ENCODE data around the gene FHIP1B.

DNA sequence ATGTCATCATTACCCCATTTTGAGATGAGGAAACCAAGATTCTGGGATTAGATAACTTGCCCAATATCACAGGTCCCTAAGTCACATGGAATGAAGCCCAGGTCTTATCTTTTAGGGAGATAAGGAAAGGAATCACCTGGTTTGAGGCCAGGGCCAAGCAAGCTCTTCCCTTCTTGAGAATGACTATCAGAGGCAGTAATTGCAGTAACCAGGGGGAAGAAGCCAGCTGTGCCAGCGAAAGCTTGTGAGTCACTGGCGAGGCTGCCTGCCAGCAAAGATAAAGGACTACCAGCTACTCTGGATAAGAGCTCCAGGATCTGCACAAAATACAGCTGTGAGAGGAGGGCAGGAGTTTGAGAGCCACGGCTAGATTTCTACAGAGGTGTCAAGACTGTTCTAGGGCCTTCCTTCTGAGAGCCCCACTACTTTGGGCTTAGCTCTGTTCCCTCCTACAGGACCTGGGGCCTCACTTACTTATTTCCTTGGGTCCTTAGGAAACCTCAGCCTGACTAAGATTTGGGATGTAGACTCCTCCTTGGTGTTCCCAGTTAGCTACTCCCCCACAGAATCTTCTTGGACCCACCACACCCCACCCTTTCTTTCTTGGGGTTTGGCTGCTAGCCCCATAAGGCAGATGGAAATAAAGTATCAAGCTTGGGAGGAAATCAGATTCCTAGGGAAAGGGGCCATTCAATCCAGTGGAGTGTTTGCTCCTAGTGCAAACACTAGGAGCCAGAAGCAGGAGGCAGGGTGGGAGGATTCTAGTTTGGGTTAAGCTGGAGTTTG lies 15.5 kb upstream of the FHIP1B start:
- TF ChIP-seq, protein P1, sequence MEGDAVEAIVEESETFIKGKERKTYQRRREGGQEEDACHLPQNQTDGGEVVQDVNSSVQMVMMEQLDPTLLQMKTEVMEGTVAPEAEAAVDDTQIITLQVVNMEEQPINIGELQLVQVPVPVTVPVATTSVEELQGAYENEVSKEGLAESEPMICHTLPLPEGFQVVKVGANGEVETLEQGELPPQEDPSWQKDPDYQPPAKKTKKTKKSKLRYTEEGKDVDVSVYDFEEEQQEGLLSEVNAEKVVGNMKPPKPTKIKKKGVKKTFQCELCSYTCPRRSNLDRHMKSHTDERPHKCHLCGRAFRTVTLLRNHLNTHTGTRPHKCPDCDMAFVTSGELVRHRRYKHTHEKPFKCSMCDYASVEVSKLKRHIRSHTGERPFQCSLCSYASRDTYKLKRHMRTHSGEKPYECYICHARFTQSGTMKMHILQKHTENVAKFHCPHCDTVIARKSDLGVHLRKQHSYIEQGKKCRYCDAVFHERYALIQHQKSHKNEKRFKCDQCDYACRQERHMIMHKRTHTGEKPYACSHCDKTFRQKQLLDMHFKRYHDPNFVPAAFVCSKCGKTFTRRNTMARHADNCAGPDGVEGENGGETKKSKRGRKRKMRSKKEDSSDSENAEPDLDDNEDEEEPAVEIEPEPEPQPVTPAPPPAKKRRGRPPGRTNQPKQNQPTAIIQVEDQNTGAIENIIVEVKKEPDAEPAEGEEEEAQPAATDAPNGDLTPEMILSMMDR (IDR thresholded peaks at IDR 0.05; ENCODE audit: poor library complexity, severe bottlenecking): no peak
- no peak for TF ChIP-seq EZH2 (IDR thresholded peaks at IDR 0.05; ENCODE audit: borderline replicate concordance, insufficient read depth, low read length, poor library complexity, severe bottlenecking)
- no peak for TF ChIP-seq TAF1 (IDR thresholded peaks at IDR 0.05; ENCODE audit: low read depth)
- no peak for TF ChIP-seq RAD21 (conservative IDR thresholded peaks at IDR 0.05)
- TF ChIP-seq EP300 (conservative IDR thresholded peaks at IDR 0.05; ENCODE audit: poor library complexity, severe bottlenecking): no peak
- no peak for TF ChIP-seq POLR2AphosphoS5 (IDR thresholded peaks at IDR 0.05)
- no peak for TF ChIP-seq MXI1 (conservative IDR thresholded peaks at IDR 0.05; ENCODE audit: poor library complexity, severe bottlenecking)

Data from neural cell (in vitro differentiated cells).